Measurements from ENCODE around the gene NAXE. TPM values are rescaled to one million over a fixed set of nuclear protein-coding genes. Genes with fewer than 3 reads are reported as not detected.

Gene NAXE
- total and polyA plus RNA-seq, 2 of the 13 experiments (the other 11 are each of a cell fraction or from before 2014, with no cell fraction given), result 39.4 to 59.4 TPM

- TF ChIP-seq REST (IDR thresholded peaks at IDR 0.05; ENCODE audit: borderline replicate concordance in 1 of 2, low read depth in 1 of 2, low read length in 2 of 2) (peak in 1 of 2 experiments; percentile 58; a peak in 1 of 4 replicates), ZNF607 (CRISPR knock-in tag; IDR thresholded peaks at IDR 0.05; ENCODE audit: borderline replicate concordance) (peak; percentile 56; the same call in 1 of the 2 replicates), CSRNP1 (CRISPR knock-in tag; IDR thresholded peaks at IDR 0.05) (0 out of 2 replicates have a peak, but pooled peaks have one; percentile 53), CENPT (CRISPR knock-in tag; IDR thresholded peaks at IDR 0.05; ENCODE audit: low read depth) (no peak), LCORL (IDR thresholded peaks at IDR 0.05) (no peak), LCORL (CRISPR knock-in tag; IDR thresholded peaks at IDR 0.05) (peak; percentile 70), NCOA5 (CRISPR knock-in tag; IDR thresholded peaks at IDR 0.05) (no peak), POGZ (CRISPR knock-in tag; IDR thresholded peaks at IDR 0.05) (peak; percentile 78), ELF3 (CRISPR knock-in tag; IDR thresholded peaks at IDR 0.05) (peak; percentile 77; the same call in 1 of the 2 replicates), ZSCAN29 (CRISPR knock-in tag; conservative IDR thresholded peaks at IDR 0.05) (peak; percentile 72; the same call in 1 of the 2 replicates), ZNF136 (CRISPR knock-in tag; IDR thresholded peaks at IDR 0.05; ENCODE audit: low read depth) (peak; percentile 40; the same call in 1 of the 2 replicates), MAX (IDR thresholded peaks at IDR 0.05) (peak; percentile 98), ZNF883 (CRISPR knock-in tag; IDR thresholded peaks at IDR 0.05; ENCODE audit: not compliant biosample characterization) (peak; percentile 46), ZNF768 (CRISPR knock-in tag; IDR thresholded peaks at IDR 0.05) (0 out of 2 replicates have a peak, but pooled peaks have one; percentile 52), ZC3H13 (CRISPR knock-in tag; IDR thresholded peaks at IDR 0.05) (peak; percentile 78; the same call in 1 of the 2 replicates), SOX6 (IDR thresholded peaks at IDR 0.05) (no peak), SOX6 (CRISPR knock-in tag; IDR thresholded peaks at IDR 0.05) (peak; percentile 51; the same call in 1 of the 2 replicates), ZNF280D (CRISPR knock-in tag; IDR thresholded peaks at IDR 0.05) (no peak), GATAD2A (CRISPR knock-in tag; IDR thresholded peaks at IDR 0.05) (peak; percentile 63), NR2C2 (CRISPR knock-in tag; IDR thresholded peaks at IDR 0.05; ENCODE audit: borderline replicate concordance) (peak; percentile 68; the same call in 1 of the 2 replicates), SIN3B (IDR thresholded peaks at IDR 0.05; ENCODE audit: low read length) (peak; percentile 73; the same call in 1 of the 2 replicates), ZNF121 (CRISPR knock-in tag; IDR thresholded peaks at IDR 0.05) (no peak)
Observed at GRCh38 chr1:156601122-156601830, 9.7 kb downstream of the NAXE start, which contains the start of gene GPATCH4 (continued).

Data from HepG2 (cell line).